GM10266 (cell line): ENCODE measurements around the gene ACAA2.

Experiments used
- DNase-seq: peaks from one replicate; pipeline ENCODE4 v3.0.0; 2012; ENCODE audit errors: extremely low spot score
- CTCF ChIP-seq: IDR thresholded peaks from 2 replicates; pipeline ENCODE4 v1.5.1; 2012; ENCODE audit warnings: mild to moderate bottlenecking, low read depth; ENCODE audit not compliant: control insufficient read depth, insufficient read depth; ENCODE audit errors: missing control alignments

The ACAA2 gene

GRCh38 chr18:49813319-49814146 is at the start of gene ACAA2:
Gene ACAA2, minus strand, starts transcription at chr18:49813533. Its CDS starts 49 bp downstream, at chr18:49813484.
- DNase-seq, result peak; percentile 89
- no peak for TF ChIP-seq CTCF

DNA sequence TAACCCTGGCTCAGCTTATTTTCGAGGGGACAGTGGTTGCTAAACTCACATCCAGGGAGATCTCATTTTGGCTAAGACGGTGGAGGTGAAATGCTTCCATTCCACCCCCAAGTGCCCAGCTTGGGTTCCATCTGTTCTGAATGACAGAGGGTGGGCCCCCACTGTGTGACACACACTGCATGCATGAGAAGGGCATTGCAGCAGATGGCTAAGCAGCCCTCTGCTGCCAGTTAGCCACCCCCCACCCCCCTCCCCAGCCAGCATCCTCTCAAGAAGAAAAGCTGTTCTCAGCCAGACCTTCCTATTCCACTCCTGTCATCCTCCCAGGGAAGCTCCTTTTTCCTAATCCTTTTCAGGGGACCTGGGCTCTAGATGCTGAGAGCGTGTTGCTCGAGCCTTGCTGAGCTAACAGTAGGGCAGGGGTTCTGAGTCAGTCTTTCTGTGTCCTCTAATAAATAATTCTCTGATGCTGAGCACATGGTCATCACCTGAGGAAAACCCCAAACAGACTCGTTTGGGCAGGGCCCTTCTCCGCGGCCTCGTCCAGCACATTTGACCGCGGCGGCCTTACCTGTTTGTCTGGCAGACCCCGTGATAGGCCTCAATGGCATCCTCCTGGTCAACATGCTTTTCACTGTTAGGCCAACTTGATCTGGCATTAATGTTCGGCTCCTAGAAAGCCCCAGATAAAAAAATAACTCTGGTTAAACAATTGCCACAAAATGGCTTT is 49.5 kb upstream of the ACAA2 start:
- no peak for TF ChIP-seq CTCF
- no peak for DNase-seq

DNA sequence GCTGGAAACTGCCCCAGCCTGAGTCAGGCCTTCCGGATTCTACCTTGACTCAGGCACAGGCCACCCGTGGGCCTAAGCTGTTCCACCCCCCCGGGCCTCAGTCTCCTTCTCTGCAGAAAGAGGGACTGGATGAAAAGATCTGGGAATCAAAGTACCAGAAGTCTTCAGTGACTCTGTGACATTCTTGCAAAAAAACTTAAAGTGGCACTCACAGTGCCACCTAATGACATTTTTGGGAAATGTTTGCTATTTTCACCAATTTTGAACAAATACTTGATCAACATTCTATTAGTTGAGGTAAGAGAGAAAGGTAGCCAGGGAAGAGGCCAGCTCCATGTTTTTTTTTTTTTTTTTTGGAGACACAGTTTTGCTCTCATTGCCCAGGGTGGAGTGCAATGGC is 48.3 kb upstream of the ACAA2 start:
- no peak for DNase-seq
- TF ChIP-seq CTCF, result peak; percentile 42

DNA sequence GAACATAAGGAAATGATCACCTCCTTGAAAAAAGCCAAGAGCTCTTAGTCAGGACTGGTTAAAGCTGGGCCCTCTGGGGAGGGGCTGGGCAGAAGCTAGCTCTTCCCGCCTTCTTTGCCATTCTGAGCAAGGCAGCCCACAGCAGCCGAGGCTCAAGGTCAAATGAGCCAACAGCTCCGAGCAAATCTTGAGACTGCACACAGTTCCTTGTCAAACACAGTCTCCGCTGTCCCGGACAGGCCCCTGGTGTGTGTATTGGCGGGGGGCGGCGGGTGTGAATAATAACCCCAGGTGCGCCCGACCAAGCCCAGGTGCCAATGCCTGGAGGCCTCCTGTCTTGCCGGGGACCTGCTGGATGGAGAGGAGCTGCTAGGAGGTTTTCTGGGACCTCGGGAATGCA is 46.4 kb upstream of the ACAA2 start:
- no peak for TF ChIP-seq CTCF
- DNase-seq, result no peak

GRCh38 chr18:49859021-49859359 is 45.7 kb upstream of the ACAA2 start:
- no peak for DNase-seq
- no peak for TF ChIP-seq CTCF

- DNase-seq, result peak; percentile 68
- peak; percentile 79 for TF ChIP-seq CTCF
Observed at GRCh38 chr18:49858309-49859020, 45.1 kb upstream of the ACAA2 start.

- no peak for TF ChIP-seq CTCF
- DNase-seq, result no peak
Observed at GRCh38 chr18:49857708-49858107, 44.4 kb upstream of the ACAA2 start.
